Neural cell (in vitro differentiated cells): ENCODE measurements around the gene HM13. TPM values are rescaled to one million over a fixed set of nuclear protein-coding genes. Genes with fewer than 3 reads are reported as not detected.

ENCODE experiments used
- H2AFZ ChIP-seq: fragments of 200-600, 300-800 bp; sonication (generic), shearing (Covaris generic); 2 replicates; pipeline ENCODE4 v1.6.0; 2014; ENCODE audit warnings: low read depth, mild to moderate bottlenecking, antibody characterized with exemption, low read length, moderate library complexity
- H3F3A ChIP-seq: fragments of 200-600 bp; shearing (Covaris generic); 2 replicates; pipeline ENCODE4 v1.6.1; 2016; ENCODE audit warnings: mild to moderate bottlenecking, moderate library complexity, mixed read lengths, antibody characterized with exemption, low read length; ENCODE audit not compliant: insufficient read depth, poor library complexity, severe bottlenecking
- H3K27ac ChIP-seq: fragments of 200-600, 300-800 bp; sonication (generic), shearing (Covaris generic); 2 replicates; pipeline ENCODE4 v1.5.1; 2014; ENCODE audit warnings: mild to moderate bottlenecking, low read length, moderate library complexity
- H3K27me3 ChIP-seq: fragments of 300-800, 200-600 bp; sonication (generic), shearing (Covaris generic); 2 replicates; pipeline ENCODE4 v1.6.0; 2014; ENCODE audit warnings: mild to moderate bottlenecking, low read depth, low read length, moderate library complexity; ENCODE audit not compliant: insufficient read depth
- H3K36me3 ChIP-seq: fragments of 300-800, 200-600 bp; sonication (generic), shearing (Covaris generic); 2 replicates; pipeline ENCODE4 v1.5.1; 2014; ENCODE audit warnings: mild to moderate bottlenecking, antibody characterized with exemption, low read length, moderate library complexity; ENCODE audit not compliant: insufficient read depth
- H3K4me2 ChIP-seq: fragments of 300-800, 200-600 bp; sonication (generic), shearing (Covaris generic); 2 replicates; pipeline ENCODE4 v1.6.0; 2014; ENCODE audit warnings: mild to moderate bottlenecking, low read length
- H3K4me3 ChIP-seq: fragments of 300-800, 200-600 bp; sonication (generic), shearing (Covaris generic); 2 replicates; pipeline ENCODE4 v1.5.1; 2014; ENCODE audit warnings: mild to moderate bottlenecking, low read length, moderate library complexity
- H3K79me2 ChIP-seq: fragments of 200-600 bp; shearing (Covaris generic); replicated peaks from 2 replicates; pipeline ENCODE4 v1.6.0; 2014; ENCODE audit warnings: mild to moderate bottlenecking, low read length, moderate library complexity; ENCODE audit not compliant: insufficient read depth
- H3K9ac ChIP-seq: fragments of 300-800, 200-600 bp; sonication (generic), shearing (Covaris generic); 2 replicates; pipeline ENCODE4 v1.6.1; 2016; ENCODE audit warnings: mild to moderate bottlenecking, low read length, mixed read lengths
- H3K9me2 ChIP-seq: fragments of 200-600 bp; shearing (Covaris generic); 2 replicates; pipeline ENCODE4 v1.6.1; 2016; ENCODE audit warnings: mild to moderate bottlenecking, low read length, mixed read lengths; ENCODE audit not compliant: insufficient read depth
- H3K9me3 ChIP-seq: fragments of 200-600, 300-800 bp; sonication (generic), shearing (Covaris generic); 2 replicates; pipeline ENCODE4 v1.6.1; 2016; ENCODE audit warnings: mild to moderate bottlenecking, mixed run types, low read length, moderate library complexity, mixed read lengths
- H4K20me1 ChIP-seq: fragments of 200-600 bp; shearing (Covaris generic); 2 replicates; pipeline ENCODE4 v1.6.1; 2016; ENCODE audit warnings: mild to moderate bottlenecking, mixed run types; ENCODE audit not compliant: insufficient read depth
- EP300 ChIP-seq: fragments of 450-650 bp; conservative IDR thresholded peaks from 2 replicates; pipeline ENCODE4 v1.6.1; 2014; ENCODE audit warnings: antibody characterized with exemption, mild to moderate bottlenecking, moderate library complexity; ENCODE audit not compliant: poor library complexity, severe bottlenecking
- EZH2 ChIP-seq: fragments of 200-600, 300-800 bp; shearing (Covaris generic), sonication (generic); IDR thresholded peaks from 2 replicates; pipeline ENCODE4 v1.6.1; 2014; ENCODE audit warnings: antibody characterized with exemption, low read length, borderline replicate concordance, mild to moderate bottlenecking; ENCODE audit not compliant: insufficient read depth, poor library complexity, severe bottlenecking
- MXI1 ChIP-seq: fragments of 450-650 bp; conservative IDR thresholded peaks from 2 replicates; pipeline ENCODE4 v1.6.1; 2014; ENCODE audit warnings: antibody characterized with exemption, mild to moderate bottlenecking; ENCODE audit not compliant: poor library complexity, severe bottlenecking
- POLR2AphosphoS5 ChIP-seq: IDR thresholded peaks from 2 replicates; pipeline ENCODE4 v1.6.1; 2012
- RAD21 ChIP-seq: fragments of 450-650 bp; conservative IDR thresholded peaks from 2 replicates; pipeline ENCODE4 v1.6.1; 2014; ENCODE audit warnings: antibody characterized with exemption, mild to moderate bottlenecking, moderate library complexity
- REST ChIP-seq: IDR thresholded peaks from 2 replicates; pipeline ENCODE4 v1.6.1; 2012; ENCODE audit warnings: borderline replicate concordance
- SMC3 ChIP-seq: fragments of 450-650 bp; conservative IDR thresholded peaks from 2 replicates; pipeline ENCODE4 v1.6.1; 2014; ENCODE audit warnings: antibody characterized with exemption, mild to moderate bottlenecking, moderate library complexity; ENCODE audit not compliant: poor library complexity
- TAF1 ChIP-seq: IDR thresholded peaks from 2 replicates; pipeline ENCODE4 v1.6.1; 2012; ENCODE audit warnings: low read depth
- polyA plus RNA-seq: library from polyadenylated mRNA; depleted of rRNA; stranded (reverse); fragments of >200 nt; gene quantifications from 2 replicates; pipeline ENCODE4 v1.2.3, GENCODE V29; 2014
- TF ChIP-seq, protein P1 (sequence below): fragments of 450-650 bp; IDR thresholded peaks from 2 replicates; pipeline ENCODE4 v1.5.1; 2014; ENCODE audit warnings: antibody characterized with exemption, mild to moderate bottlenecking, moderate library complexity; ENCODE audit not compliant: poor library complexity, severe bottlenecking

HM13 gene
- polyA plus RNA-seq, 1 donor from 2014 or later, result 95.4 TPM

- Histone ChIP-seq H3K27ac (no peak overlapping the region), H3K9me2 (no peaks in the 10 kb centered on the region), H2AFZ (no peak overlapping the region), H3F3A (no peaks in the 10 kb centered on the region), H3K36me3 (no peaks in the 10 kb centered on the region), H3K9ac (no peak overlapping the region), H3K4me3 (no peak overlapping the region), H3K9me3 (no peaks in the 10 kb centered on the region), H3K27me3 (peaks cover 41% of the 10 kb centered on the region), H4K20me1 (no peaks in the 10 kb centered on the region), H3K4me2 (no peak overlapping the region), H3K79me2 (no peaks in the 10 kb centered on the region)
- no peak for TF ChIP-seq TAF1
- no peak for TF ChIP-seq POLR2AphosphoS5
- TF ChIP-seq EZH2, result no peak
- no peak for TF ChIP-seq SMC3
- TF ChIP-seq REST, result no peak
- TF ChIP-seq EP300, result no peak
- TF ChIP-seq MXI1, result no peak
Observed at GRCh38 chr20:31606804-31607639, 92.8 kb downstream of the HM13 start.

- Histone ChIP-seq H3K9ac (no peak overlapping the region), H3K4me3 (no peak overlapping the region), H3K27ac (no peak overlapping the region), H2AFZ (no peak overlapping the region), H3K79me2 (no peaks in the 10 kb centered on the region), H3K9me3 (no peaks in the 10 kb centered on the region), H3K36me3 (no peaks in the 10 kb centered on the region), H3K4me2 (no peak overlapping the region), H4K20me1 (no peaks in the 10 kb centered on the region), H3K27me3 (peaks cover 41% of the 10 kb centered on the region), H3K9me2 (no peaks in the 10 kb centered on the region), H3F3A (no peaks in the 10 kb centered on the region)
- no peak for TF ChIP-seq EZH2
- no peak for TF ChIP-seq RAD21
- no peak for TF ChIP-seq REST
- TF ChIP-seq SMC3, result no peak
- no peak for TF ChIP-seq POLR2AphosphoS5
- no peak for TF ChIP-seq EP300
- TF ChIP-seq, protein P1, sequence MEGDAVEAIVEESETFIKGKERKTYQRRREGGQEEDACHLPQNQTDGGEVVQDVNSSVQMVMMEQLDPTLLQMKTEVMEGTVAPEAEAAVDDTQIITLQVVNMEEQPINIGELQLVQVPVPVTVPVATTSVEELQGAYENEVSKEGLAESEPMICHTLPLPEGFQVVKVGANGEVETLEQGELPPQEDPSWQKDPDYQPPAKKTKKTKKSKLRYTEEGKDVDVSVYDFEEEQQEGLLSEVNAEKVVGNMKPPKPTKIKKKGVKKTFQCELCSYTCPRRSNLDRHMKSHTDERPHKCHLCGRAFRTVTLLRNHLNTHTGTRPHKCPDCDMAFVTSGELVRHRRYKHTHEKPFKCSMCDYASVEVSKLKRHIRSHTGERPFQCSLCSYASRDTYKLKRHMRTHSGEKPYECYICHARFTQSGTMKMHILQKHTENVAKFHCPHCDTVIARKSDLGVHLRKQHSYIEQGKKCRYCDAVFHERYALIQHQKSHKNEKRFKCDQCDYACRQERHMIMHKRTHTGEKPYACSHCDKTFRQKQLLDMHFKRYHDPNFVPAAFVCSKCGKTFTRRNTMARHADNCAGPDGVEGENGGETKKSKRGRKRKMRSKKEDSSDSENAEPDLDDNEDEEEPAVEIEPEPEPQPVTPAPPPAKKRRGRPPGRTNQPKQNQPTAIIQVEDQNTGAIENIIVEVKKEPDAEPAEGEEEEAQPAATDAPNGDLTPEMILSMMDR, result no peak
Observed at GRCh38 chr20:31607640-31608250, 93.5 kb downstream of the HM13 start.
